A549 treated with ZK216348 at 1 μM for 4 hours (cell line): Measurements from ENCODE around the gene IL9. TPM values are rescaled to one million over a fixed set of nuclear protein-coding genes. Genes with fewer than 3 reads are reported as not detected.

Experiments
- total RNA-seq: library from RNA; stranded (reverse); fragments of 200-300 nt; extraction: Qiagen RNA extraction; gene quantifications from 5 replicates; pipeline ENCODE4 v1.2.3, GENCODE V29; 2022; ENCODE audit warnings: low read depth

The IL9 gene
- total RNA-seq = not detected in 5 replicates

GRCh38 chr5:135895474-135896006, at the start of gene IL9:
Gene IL9 (minus strand): TSS chr5:135895841. CDS start chr5:135895816, 25 bp downstream.

Other genes starting within 250 kb of the IL9 start
- 0.22 TPM in 1 of 5 replicates, not detected in the others for gene SLC25A48, start 61.2 kb downstream of the IL9 start, total RNA-seq
- gene LECT2, start 59.1 kb upstream of the IL9 start, total RNA-seq = not detected in 5 replicates
- 1,493 to 2,078 TPM (median 1,745 TPM) in 5 replicates for gene TGFBI, start 133.1 kb upstream of the IL9 start, total RNA-seq
- gene SMAD5, start 237.0 kb upstream of the IL9 start, total RNA-seq = 19.9 to 36.7 TPM (median 28.3 TPM) in 5 replicates